ENCODE results near the gene TCF25.

DNA sequence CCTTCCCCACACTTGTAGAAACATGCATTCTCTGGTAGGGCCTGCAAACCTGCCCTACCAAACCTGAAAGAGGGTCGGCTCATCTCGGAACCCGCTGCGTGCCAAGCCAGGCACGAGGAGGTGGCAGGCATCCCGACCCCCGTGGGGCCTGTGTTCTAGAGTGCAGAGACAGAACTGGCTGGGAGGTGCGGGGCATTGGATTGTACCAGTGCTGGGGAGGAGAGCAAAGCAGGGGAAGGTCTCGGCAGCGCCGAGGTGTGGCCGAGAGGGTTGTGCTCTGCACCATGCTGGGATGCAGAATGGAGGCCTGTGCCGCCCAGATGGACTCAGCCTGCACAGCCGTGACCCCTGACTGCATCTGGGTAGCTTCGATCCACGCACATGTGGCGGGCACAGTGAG is 27.5 kb downstream of the TCF25 start:
- TF ChIP-seq, protein P1, sequence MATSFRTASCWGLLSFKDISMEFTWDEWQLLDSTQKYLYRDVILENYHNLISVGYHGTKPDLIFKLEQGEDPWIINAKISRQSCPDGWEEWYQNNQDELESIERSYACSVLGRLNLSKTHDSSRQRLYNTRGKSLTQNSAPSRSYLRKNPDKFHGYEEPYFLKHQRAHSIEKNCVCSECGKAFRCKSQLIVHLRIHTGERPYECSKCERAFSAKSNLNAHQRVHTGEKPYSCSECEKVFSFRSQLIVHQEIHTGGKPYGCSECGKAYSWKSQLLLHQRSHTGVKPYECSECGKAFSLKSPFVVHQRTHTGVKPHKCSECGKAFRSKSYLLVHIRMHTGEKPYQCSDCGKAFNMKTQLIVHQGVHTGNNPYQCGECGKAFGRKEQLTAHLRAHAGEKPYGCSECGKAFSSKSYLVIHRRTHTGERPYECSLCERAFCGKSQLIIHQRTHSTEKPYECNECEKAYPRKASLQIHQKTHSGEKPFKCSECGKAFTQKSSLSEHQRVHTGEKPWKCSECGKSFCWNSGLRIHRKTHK (tag by site-specific recombination; IDR thresholded peaks at IDR 0.05): no peak
- TF ChIP-seq, protein P2, sequence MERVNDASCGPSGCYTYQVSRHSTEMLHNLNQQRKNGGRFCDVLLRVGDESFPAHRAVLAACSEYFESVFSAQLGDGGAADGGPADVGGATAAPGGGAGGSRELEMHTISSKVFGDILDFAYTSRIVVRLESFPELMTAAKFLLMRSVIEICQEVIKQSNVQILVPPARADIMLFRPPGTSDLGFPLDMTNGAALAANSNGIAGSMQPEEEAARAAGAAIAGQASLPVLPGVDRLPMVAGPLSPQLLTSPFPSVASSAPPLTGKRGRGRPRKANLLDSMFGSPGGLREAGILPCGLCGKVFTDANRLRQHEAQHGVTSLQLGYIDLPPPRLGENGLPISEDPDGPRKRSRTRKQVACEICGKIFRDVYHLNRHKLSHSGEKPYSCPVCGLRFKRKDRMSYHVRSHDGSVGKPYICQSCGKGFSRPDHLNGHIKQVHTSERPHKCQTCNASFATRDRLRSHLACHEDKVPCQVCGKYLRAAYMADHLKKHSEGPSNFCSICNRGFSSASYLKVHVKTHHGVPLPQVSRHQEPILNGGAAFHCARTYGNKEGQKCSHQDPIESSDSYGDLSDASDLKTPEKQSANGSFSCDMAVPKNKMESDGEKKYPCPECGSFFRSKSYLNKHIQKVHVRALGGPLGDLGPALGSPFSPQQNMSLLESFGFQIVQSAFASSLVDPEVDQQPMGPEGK (tag by site-specific recombination; IDR thresholded peaks at IDR 0.05): no peak
- TF ChIP-seq SETDB1 (IDR thresholded peaks at IDR 0.05; ENCODE audit: insufficient read length, low read length): no peak
- no peak for TF ChIP-seq OVOL3 (tag by site-specific recombination; IDR thresholded peaks at IDR 0.05)
- TF ChIP-seq ZNF544 (tag by site-specific recombination; IDR thresholded peaks at IDR 0.05): no peak
- no peak for TF ChIP-seq ZNF785 (tag by site-specific recombination; IDR thresholded peaks at IDR 0.05)
- TF ChIP-seq ZBTB7A (tag by site-specific recombination; IDR thresholded peaks at IDR 0.05; ENCODE audit: low read depth): no peak
- no peak for TF ChIP-seq ZNF555 (tag by site-specific recombination; conservative IDR thresholded peaks at IDR 0.05)

Data from HEK293 (cell line).